Thyroid gland (tissue), 4 donors: ENCODE results near the gene F13B. TPM values are rescaled to one million over a fixed set of nuclear protein-coding genes. Genes with fewer than 3 reads are reported as not detected.
"Not testable (repeated sequence)": the region's sequence is repeated elsewhere in the genome, so short reads cannot be mapped to it uniquely, and the experiment has no call there.

Experiments
- DNase-seq, 2 donors: peaks; one replicate each; pipeline ENCODE4 v3.0.0-alpha.2; 2019
- H3K27ac ChIP-seq, 3 donors: fragments of 200-600 bp; sonication (generic); 1 replicate in 2 of 3; 2 replicates in 1 of 3; pipeline ENCODE4 v1.5.1; 2016 to 2019; ENCODE audit warnings: mild to moderate bottlenecking in 1 of 3, moderate library complexity in 1 of 3
- H3K27me3 ChIP-seq: fragments of 200-600 bp; sonication (generic); one replicate; pipeline ENCODE4 v1.5.1; 2019
- H3K36me3 ChIP-seq, 2 donors: fragments of 200-600 bp; sonication (generic); one replicate each; pipeline ENCODE4 v1.5.1; 2016 to 2019
- H3K4me1 ChIP-seq, 2 donors: fragments of 200-600 bp; sonication (generic); one replicate each; pipeline ENCODE4 v1.5.1; 2017 to 2019
- H3K4me3 ChIP-seq, 3 donors: fragments of 200-600 bp; sonication (generic); replicated peaks in 1 of 3; 1 replicate in 2 of 3; 2 replicates in 1 of 3; pipeline ENCODE4 v1.5.1; 2016; ENCODE audit warnings: mild to moderate bottlenecking in 1 of 3
- H3K9me3 ChIP-seq: fragments of 200-600 bp; sonication (generic); one replicate; pipeline ENCODE4 v1.5.1; 2017
- POLR2A ChIP-seq, 2 donors: fragments of 450-650 bp; IDR thresholded peaks; one replicate each; pipeline ENCODE4 v1.6.1; 2017; ENCODE audit warnings: antibody characterized with exemption in 2 of 2, mild to moderate bottlenecking in 2 of 2, moderate library complexity in 1 of 2
- WGBS, 2 donors: methylation state at CpG; one replicate each; pipeline ENCODE4 v1.1.5; 2017; 5-methylcytosine and 5-hydroxymethylcytosine counted together
- intact Hi-C: fragments of 100-400 bp; cut with DNase I; formaldehyde crosslinking; loops from one replicate; pipeline ENCODE4 v1.15.1; 2023
- total RNA-seq, 4 donors: library from RNA; depleted of rRNA; stranded (reverse); fragments of >200 nt; gene quantifications; one replicate each; pipeline ENCODE4 v1.2.3, GENCODE V29; 2016
- TF ChIP-seq, protein P1 (sequence below), 6 experiments: fragments of 200-600 bp in 3 of 6; fragments of 450-650 bp in 3 of 6; sonication (generic) in 3 of 6; IDR thresholded peaks; one replicate each; pipeline ENCODE4 v1.5.1; 2016 to 2019; ENCODE audit warnings: antibody characterized with exemption in 6 of 6, mild to moderate bottlenecking in 2 of 6, inconsistent platforms in 1 of 6, moderate library complexity in 1 of 6

F13B gene
- total RNA-seq, 4 donors from 2014 or later, result not detected

DNA sequence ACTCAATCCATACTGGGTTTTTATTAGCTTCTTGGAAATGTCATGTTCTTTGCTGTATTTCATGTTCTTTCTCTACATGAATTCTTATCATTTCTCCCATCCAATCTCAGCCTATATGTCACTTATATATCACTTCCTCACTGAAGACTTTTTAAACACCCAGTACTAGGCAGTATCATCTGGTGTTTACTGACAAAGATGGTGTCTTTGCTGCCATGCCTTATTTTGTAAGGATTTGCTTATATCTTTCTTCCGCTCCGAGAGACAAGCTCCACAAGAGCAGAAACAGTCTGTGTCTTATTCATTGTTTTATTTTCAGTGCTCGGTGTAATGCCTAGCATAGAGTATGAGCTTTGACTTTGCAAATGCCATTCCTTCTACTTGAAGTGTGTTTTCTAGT lies 30.2 kb downstream of the F13B start:
- Histone ChIP-seq H3K36me3 (no peaks in the 10 kb centered on the region), H3K4me1 (no peaks in the 10 kb centered on the region), H3K9me3 (no peaks in the 10 kb centered on the region), H3K27me3 (no peaks in the 10 kb centered on the region), H3K4me3 (no peak overlapping the region), H3K27ac (no peak overlapping the region)
- TF ChIP-seq POLR2A (IDR thresholded peaks at IDR 0.05), result no peak
- TF ChIP-seq, protein P1, sequence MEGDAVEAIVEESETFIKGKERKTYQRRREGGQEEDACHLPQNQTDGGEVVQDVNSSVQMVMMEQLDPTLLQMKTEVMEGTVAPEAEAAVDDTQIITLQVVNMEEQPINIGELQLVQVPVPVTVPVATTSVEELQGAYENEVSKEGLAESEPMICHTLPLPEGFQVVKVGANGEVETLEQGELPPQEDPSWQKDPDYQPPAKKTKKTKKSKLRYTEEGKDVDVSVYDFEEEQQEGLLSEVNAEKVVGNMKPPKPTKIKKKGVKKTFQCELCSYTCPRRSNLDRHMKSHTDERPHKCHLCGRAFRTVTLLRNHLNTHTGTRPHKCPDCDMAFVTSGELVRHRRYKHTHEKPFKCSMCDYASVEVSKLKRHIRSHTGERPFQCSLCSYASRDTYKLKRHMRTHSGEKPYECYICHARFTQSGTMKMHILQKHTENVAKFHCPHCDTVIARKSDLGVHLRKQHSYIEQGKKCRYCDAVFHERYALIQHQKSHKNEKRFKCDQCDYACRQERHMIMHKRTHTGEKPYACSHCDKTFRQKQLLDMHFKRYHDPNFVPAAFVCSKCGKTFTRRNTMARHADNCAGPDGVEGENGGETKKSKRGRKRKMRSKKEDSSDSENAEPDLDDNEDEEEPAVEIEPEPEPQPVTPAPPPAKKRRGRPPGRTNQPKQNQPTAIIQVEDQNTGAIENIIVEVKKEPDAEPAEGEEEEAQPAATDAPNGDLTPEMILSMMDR (IDR thresholded peaks at IDR 0.05), result no peak
- no peak for DNase-seq
- intact Hi-C loops, result no loop called here
- 94 to 98% methylated on average over 3 of the region's 3 CpGs for WGBS, 2 donors

DNA sequence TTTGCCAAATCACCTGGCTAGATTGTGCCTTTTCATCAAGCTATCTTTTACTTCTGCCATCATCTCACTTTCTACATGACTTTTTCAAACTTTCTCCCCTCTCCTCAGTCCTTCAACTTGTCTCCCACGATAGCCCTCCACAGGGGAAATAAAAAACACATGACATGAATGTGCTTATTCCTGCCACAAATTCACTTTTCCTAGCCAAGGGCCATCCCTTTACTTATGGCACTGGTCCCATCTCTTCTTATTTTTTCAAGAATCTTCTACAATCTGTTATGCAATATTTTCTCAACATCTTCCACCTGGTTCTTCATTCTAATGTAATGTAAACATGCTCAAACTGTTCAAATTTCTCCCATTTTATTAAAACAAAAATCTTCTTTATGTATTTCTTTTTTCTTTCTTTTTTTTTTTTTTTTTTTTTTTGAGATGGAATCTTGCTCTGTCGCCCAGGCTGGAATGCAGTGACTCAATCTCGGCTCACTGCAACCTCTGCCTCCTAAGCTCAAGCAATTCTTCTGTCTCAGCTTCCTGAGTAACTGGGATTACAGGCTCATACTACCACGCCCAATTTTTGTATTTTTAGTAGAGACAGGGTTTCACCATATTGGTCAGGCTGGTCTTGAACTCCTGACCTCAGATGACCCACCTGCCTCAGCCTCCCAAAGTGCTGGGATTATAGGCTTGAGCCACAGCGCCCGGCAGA lies 32.3 kb downstream of the F13B start:
- DNase-seq, H3K4me3 ChIP-seq, H3K4me1 ChIP-seq, H3K9me3 ChIP-seq, intact Hi-C loops, H3K36me3 ChIP-seq, H3K27ac ChIP-seq, H3K27me3 ChIP-seq: not testable (repeated sequence)
- 83 to 90% methylated on average over 6 of the region's 6 CpGs for WGBS, 2 donors

DNA sequence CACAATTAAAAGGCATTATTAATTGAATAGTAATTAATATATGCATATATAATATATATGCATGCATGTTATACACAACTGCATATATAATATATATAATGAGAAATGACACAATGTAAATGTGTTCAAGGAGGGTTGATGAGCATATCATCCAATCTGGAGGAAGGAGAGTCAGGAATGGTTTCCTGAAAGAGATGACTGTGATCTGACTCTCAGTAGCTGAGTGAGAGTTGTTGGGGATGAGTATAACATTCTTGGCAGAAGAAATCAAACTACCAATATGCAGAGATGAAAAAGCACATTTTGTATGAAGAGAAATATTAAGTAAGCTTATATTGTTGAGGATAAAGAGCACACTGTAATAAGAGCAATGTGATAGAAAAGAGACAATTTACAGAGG lies 37.3 kb downstream of the F13B start:
- Histone ChIP-seq H3K4me3 (no peak overlapping the region), H3K36me3 (no peaks in the 10 kb centered on the region), H3K4me1 (no peaks in the 10 kb centered on the region), H3K27me3 (no peaks in the 10 kb centered on the region), H3K9me3 (no peaks in the 10 kb centered on the region), H3K27ac (no peak overlapping the region)
- TF ChIP-seq, protein P1 (IDR thresholded peaks at IDR 0.05), result no peak
- no peak for TF ChIP-seq POLR2A (IDR thresholded peaks at IDR 0.05)
- DNase-seq, result no peak
- intact Hi-C loops, result no loop called here

DNA sequence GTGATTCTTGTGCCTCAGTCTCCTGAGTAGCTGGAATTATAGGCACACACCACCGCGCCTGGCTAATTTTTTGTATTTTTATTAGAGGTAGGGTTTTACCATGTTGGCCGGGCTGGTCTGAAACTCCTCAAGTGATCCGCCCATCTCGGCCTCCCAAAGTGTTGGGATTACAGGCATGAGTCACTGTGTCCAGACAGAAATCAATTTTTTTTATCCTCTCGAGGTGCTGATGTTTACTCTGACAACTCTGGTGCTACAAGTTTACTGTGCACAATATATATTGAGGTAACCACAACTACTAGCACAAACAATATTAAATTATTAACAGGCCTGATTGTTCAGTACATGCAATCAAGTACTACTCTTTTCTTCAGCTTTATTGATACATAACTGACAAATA lies 39.7 kb downstream of the F13B start:
- Histone ChIP-seq H3K36me3 (no peaks in the 10 kb centered on the region), H3K9me3 (no peaks in the 10 kb centered on the region), H3K4me3 (no peak overlapping the region), H3K27me3 (no peaks in the 10 kb centered on the region), H3K27ac (no peak overlapping the region), H3K4me1 (no peaks in the 10 kb centered on the region)
- WGBS, 2 donors, result 64 to 69% methylated on average over 6 of the region's 6 CpGs
- no peak for DNase-seq
- TF ChIP-seq, protein P1 (IDR thresholded peaks at IDR 0.05), result no peak
- TF ChIP-seq POLR2A (IDR thresholded peaks at IDR 0.05), result no peak
- intact Hi-C loops, result no loop called here

DNA sequence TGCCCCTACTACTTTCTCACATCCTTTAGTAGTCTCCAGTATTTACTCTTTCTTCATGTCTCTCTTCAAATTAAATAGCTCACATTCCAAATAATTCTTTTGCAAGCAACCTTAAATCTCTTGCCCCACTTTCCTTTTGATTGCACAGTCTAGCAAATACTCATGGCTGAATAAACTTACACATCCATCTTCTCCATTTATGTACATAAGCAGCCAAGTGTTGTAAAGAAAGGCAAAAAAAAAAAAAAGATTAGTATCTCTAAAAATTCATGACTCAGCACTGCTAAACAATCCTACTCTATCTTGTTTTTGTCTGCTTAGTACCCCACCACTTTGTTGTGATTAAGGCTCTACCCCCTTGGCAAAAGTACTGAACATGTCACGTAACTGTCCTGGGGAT lies 42.6 kb downstream of the F13B start:
- H3K36me3 ChIP-seq, result no peaks in the 10 kb centered on the region
- intact Hi-C loops, result no loop called here
- H3K27ac ChIP-seq, result no peak overlapping the region
- no peak for DNase-seq
- no peak for TF ChIP-seq POLR2A (IDR thresholded peaks at IDR 0.05)
- TF ChIP-seq, protein P1 (IDR thresholded peaks at IDR 0.05), result no peak
- 41 to 67% methylated on average over 1 of the region's 1 CpG for WGBS, 2 donors
- no peaks in the 10 kb centered on the region for H3K27me3 ChIP-seq
- H3K4me1 ChIP-seq, result no peaks in the 10 kb centered on the region
- no peak overlapping the region for H3K4me3 ChIP-seq
- no peaks in the 10 kb centered on the region for H3K9me3 ChIP-seq
